CD4-positive, alpha-beta T cell treated with Interleukin-6 for 4 hours (primary cell): ENCODE results near the gene ARHGEF16.

Experiments
- DNase-seq: peaks from one replicate; pipeline ENCODE4 v3.0.0-alpha.2; 2020; ENCODE audit warnings: mixed read lengths

Gene ARHGEF16

DNA sequence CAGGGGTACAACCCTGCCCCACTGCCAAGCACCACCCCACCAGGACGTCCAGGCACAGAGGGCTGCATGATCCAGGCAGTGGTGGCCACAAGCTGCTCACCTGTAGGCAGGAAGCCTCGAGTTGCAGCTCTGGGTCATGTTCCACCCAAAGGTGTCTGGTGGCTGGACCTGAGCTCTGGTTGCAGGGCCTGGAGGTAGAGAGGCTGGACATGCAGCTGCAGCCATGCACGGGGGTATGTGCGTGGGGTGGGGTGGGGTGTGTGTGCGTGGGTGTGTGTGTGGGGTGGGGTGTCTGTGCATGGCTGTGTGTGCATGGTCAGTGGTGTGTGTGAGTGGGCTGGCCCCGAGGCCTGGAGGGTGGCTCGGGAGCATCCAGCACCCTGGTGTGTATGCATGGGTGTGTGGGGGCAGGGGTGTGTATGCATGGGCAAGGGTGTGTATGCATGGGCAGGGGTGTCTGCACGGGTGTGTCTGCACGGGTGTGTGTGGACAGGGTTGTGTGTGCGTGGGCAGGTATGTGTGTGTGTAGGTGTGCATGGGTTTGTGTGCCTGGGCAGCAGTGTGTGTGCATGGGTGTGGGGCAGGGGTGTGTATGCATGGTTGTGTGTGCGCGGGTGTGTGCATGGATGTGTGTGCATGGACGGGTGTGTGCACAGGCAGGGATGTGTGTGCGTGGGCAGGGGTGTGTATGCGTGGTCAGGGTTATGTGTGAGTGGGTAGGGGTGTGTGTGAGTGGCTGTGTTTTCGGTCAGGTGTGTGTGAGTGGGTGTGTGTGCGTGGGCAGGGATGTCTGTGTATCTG is 15.6 kb downstream of the ARHGEF16 start:
- DNase-seq = no peak

GRCh38 chr1:3470650-3471355 is 16.3 kb downstream of the ARHGEF16 start:
- no peak for DNase-seq

DNA sequence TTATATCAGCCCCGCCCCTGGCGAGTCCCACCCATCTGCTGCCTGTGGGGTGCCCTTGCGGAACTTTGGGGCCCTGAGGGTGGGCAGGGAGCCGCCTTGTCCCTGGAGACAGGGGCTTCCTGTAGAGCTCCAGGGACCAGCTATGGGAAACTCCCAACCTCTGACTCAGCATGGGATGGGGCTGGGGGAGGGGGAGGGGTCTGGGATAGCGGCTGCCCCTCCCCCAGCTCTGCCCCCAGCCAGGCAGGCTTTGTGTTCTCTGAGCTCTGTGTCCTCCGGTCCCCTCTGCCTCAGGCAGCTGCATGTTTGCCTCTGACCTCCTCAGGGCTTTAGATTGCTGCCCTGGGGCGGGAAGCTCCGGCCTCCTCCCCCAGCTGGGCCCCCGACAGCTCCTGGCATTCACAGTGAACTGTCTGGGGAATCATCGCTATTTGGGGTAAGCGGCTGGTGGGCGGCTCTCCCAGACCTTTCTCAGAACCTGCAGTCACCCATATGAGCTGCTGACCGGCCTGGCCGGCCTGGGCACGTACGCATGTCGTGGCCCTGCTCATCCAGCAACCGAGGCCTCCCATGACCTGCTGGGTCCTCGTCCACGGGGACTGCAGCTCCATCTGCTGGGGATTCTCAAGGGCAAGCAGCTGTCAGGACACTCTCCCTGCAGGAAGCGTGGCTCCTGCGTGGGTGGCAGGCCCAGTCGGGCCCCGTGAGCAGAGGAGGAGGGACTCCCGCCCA is 17.1 kb downstream of the ARHGEF16 start:
- DNase-seq = no peak

DNA sequence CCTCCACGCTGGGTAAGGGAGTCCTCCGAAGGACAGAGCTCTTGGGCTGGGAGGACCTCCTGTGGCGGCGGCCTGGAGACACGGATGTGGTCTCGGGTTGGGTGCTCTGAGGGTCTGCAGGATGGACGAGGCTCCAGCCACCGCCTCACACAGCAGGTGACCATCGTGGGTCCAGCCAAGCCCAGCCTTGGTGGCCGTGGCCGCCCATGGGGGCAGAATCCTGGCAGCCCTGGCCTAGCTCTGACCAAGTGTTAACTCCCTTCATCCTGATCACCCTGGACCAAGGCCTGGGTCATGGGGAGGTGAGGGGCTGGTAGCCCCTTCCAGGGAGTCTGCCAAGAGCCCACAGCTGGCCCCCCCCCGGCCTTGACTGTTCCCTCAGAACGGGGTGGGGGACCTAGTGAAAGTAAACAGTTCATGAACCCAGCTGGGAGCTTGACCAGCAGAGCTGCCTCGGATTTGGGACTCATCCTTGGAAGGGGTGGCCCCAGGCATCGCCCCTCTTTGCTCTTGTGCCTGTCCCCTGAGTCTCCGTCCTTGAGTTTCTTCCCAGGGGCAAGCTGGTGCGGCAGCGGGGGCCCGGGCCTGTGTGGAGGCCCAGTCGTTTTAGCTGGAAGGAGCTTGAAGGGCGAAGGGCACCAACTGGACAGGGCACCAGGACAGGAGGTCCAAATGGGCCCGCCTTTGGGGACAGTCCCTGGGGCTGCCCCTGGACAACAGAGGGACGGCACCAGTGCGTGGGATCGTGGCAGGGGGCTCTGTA is 17.8 kb downstream of the ARHGEF16 start:
- no peak for DNase-seq

- no peak for DNase-seq
Observed at GRCh38 chr1:3472906-3473305, 18.4 kb downstream of the ARHGEF16 start.

- DNase-seq = no peak
Observed at GRCh38 chr1:3473381-3473844, 18.9 kb downstream of the ARHGEF16 start.

GRCh38 chr1:3474016-3474415 is 19.6 kb downstream of the ARHGEF16 start:
- DNase-seq = no peak

- DNase-seq = no peak
Observed at GRCh38 chr1:3474421-3474820, 20.0 kb downstream of the ARHGEF16 start.

- DNase-seq = no peak
Observed at GRCh38 chr1:3475839-3476573, 21.5 kb downstream of the ARHGEF16 start.

DNA sequence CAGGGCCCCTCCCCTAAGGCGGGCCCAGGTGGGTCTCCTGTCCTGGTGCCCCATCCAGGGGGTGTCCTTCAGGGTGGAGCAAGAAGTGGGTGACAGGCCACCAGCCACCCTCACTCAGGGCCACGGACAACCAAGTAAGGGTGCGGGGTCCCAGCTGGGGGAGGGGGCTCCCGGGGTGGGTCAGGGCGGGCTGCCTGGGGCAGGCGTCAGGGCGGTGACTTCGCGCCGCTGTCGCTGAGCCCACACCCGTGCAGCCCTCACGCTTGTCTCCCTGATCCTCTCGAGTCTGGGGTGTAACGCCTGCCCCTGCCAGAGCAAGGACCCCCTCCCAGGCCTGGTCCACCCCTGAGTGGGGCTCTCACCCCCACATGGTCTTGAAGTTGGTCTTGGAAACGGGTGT is 22.2 kb downstream of the ARHGEF16 start:
- no peak for DNase-seq

- no peak for DNase-seq
Observed at GRCh38 chr1:3477241-3477995, 23.0 kb downstream of the ARHGEF16 start.

- DNase-seq = no peak
Observed at GRCh38 chr1:3478187-3478586, 23.7 kb downstream of the ARHGEF16 start.

DNA sequence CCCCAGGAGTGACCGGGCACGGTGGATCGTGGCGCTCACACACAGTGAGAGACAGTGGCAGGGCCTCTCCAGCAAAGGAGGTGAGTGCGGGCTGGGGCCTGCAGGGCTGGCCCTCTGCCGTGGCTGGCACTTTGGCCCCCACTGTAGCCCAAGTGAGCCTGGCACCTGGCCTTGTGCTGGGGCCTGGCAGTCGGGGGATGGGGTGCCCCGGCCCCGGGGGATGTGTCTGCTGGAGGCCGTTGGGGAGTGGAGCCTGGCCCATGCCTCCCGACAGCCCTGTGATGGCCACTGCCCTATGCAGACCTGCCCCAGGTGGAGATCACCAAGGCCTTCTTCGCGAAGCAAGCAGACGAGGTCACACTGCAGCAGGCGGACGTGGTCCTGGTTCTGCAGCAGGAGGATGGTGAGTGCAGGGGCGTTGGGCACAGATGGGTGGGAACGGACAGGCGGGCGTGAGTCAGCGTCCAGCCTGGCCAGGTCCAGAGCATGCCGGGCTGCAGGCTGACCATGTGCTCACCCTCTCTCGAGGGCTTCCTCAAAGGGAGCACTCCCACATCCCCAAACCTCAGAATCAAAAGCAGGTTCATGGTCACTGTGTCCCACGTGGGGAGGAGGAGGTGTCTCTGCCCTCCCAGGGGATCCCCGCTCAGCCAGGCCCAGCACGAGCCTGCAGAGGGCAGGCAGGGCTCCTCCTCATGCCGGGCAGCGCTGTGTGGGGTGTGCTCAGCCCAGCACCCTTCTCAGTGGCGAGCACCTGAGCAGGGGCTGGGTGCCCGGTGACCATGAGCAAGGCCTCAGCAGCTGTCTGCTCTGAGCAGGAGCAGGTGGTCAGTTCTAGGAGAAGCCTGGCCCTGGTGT is 25.3 kb downstream of the ARHGEF16 start:
- no peak for DNase-seq

DNA sequence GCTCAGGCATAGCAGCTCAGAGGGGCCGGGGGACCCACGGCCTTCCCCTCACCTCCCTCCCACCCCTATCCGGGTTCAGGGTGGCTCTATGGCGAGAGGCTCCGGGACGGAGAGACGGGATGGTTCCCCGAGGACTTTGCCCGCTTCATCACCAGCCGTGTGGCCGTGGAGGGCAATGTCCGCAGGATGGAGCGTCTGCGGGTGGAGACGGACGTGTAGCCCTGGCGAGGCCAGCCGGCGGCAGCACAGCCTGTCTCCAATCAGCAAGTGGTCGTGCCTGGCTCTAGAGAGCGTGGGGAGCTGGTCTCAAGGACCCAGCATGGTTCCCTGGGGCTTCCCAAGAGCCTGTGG is 25.9 kb downstream of the ARHGEF16 start:
- no peak for DNase-seq

DNA sequence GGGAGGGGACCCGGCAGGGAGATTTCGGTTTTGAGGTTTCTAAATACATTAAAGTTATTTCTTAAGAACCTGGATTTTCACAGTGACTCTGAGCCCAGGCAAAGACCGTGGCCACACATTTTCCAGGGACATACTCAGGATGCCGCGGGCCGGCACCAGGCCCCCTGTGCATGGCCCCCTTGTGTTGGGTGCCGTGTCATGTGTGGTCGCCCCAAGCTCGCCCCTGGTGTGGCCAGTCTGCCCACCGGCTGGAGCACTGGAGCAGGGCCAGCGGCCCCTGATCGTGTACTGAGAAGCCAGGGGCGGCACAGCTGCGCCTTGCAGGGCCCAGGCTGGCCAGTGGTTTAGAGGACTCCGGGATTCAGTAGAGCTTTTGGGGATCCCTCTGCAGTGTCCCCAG is 26.6 kb downstream of the ARHGEF16 start:
- no peak for DNase-seq

GRCh38 chr1:3481836-3482375 is 27.4 kb downstream of the ARHGEF16 start:
- DNase-seq = no peak

DNA sequence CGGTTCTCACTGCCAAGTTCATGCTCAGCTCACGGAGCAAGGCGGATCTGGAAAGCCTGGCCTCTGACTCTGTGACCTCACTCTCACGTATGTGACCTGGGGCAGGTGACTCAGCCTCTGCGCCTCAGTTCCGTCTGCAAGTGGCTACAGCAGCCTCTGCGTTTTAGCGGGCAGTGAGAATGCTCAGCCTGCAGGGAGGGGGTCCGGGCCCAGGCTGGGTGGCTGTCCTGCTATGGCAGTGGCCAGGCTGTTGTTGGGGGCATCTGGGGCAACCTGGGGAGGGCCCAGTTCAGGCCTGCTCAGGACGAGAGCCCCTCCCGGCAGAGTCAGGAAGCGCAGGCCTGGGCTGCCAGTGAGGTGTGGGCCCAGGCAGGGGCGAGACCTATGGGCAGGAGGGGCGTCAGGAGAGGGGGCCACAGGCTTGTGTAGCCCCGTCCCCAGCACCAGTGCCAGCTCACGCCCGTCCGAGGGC is 27.9 kb downstream of the ARHGEF16 start:
- DNase-seq = no peak

GRCh38 chr1:3483380-3483779 is 28.9 kb downstream of the ARHGEF16 start:
- no peak for DNase-seq

- DNase-seq = peak; percentile 47
Observed at GRCh38 chr1:3483801-3484444, 29.5 kb downstream of the ARHGEF16 start.
